PFSK-1 (cell line): ENCODE results near the gene FASN.
A peak's percentile ranks its signal among the peaks of the same experiment; 100 is the strongest.

Source experiments
- FOXP2 ChIP-seq: optimal IDR thresholded peaks from 2 replicates; pipeline ENCODE3; 2011; ENCODE audit warnings: borderline replicate concordance, control low read depth, inconsistent platforms; ENCODE audit not compliant: insufficient read depth; ENCODE audit errors: extremely low read length, extremely low read depth
- POLR2AphosphoS5 ChIP-seq: IDR thresholded peaks from 2 replicates; pipeline ENCODE4 v1.6.1; 2012; ENCODE audit warnings: low read depth, mild to moderate bottlenecking, control low read depth, low read length, moderate library complexity
- REST ChIP-seq, 2 experiments: IDR thresholded peaks; 2 replicates each; pipeline versions ENCODE4 v1.6.1 to v1.8.0; 2011 to 2012; ENCODE audit warnings: low read depth in 2 of 2, low read length in 2 of 2, control low read depth in 1 of 2, inconsistent platforms in 1 of 2, mild to moderate bottlenecking in 1 of 2, moderate library complexity in 1 of 2; ENCODE audit not compliant: insufficient read depth in 1 of 2
- SIN3A ChIP-seq: IDR thresholded peaks from 2 replicates; pipeline ENCODE4 v1.6.1; 2012; ENCODE audit warnings: mild to moderate bottlenecking, low read length, moderate library complexity, borderline replicate concordance; ENCODE audit not compliant: insufficient read depth
- TAF1 ChIP-seq: IDR thresholded peaks from 2 replicates; pipeline ENCODE4 v1.6.1; 2012; ENCODE audit warnings: low read length, control low read depth, borderline replicate concordance; ENCODE audit not compliant: insufficient read depth

The FASN gene

GRCh38 chr17:82053556-82054263 lies 44.3 kb downstream of the FASN start:
- TF ChIP-seq POLR2AphosphoS5 (no peak), SIN3A (no peak), REST (IDR thresholded peaks at IDR 0.05; ENCODE audit: insufficient read depth in 1 of 2, low read depth in 2 of 2, low read length in 2 of 2) (no peak), FOXP2 (no peak), TAF1 (no peak)

- no peak for TF ChIP-seq REST (IDR thresholded peaks at IDR 0.05; ENCODE audit: insufficient read depth in 1 of 2, low read depth in 2 of 2, low read length in 2 of 2)
- no peak for TF ChIP-seq SIN3A
- TF ChIP-seq POLR2AphosphoS5: no peak
- no peak for TF ChIP-seq FOXP2
- TF ChIP-seq TAF1: no peak
Measured at GRCh38 chr17:82053130-82053529, 44.9 kb downstream of the FASN start.

DNA sequence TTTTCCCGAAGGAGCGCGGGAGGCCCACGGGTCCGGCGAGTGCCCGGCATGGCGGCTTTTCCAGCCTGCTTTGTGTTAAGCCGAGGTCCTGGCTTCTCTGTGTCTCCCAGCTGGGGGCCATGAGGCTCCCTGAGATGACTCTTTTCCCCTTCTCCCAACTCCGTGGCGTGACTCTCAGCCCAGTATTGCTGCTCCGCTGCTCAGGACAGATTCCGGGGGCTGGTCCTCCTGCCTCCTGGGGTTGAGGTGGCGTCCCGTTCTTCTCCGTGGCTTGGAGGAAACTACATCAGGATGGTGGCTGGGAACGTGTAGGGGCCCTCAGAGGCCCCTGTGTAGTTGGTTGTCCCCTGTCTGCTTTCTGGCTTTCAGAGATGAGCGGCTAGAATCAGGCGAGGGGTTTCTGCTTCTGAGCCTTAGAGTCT lies 45.4 kb downstream of the FASN start:
- TF ChIP-seq FOXP2 (no peak), POLR2AphosphoS5 (no peak), REST (IDR thresholded peaks at IDR 0.05; ENCODE audit: insufficient read depth in 1 of 2, low read depth in 2 of 2, low read length in 2 of 2) (no peak), TAF1 (no peak), SIN3A (no peak)

- TF ChIP-seq REST (IDR thresholded peaks at IDR 0.05; ENCODE audit: insufficient read depth in 1 of 2, low read depth in 2 of 2, low read length in 2 of 2) (peak in 1 of 2 experiments; percentile 21; a peak in 1 of 4 replicates), TAF1 (0 out of 2 replicates have a peak, but pooled peaks have one; percentile 30), FOXP2 (no peak)
Measured at GRCh38 chr17:82051776-82052637, 46.0 kb downstream of the FASN start, which contains the start of the genes GPS1 and RFNG. TSS of gene GPS1 (plus strand) at chr17:82051898. CDS start at chr17:82051932, 34 bp downstream. TSS of gene RFNG (minus strand) at chr17:82051811. CDS start at chr17:82051766, 45 bp downstream.
